Astrocyte of the cerebellum (primary cell): ENCODE results near the gene KLF7.
A peak's percentile ranks its signal among the peaks of the same experiment; 100 is the strongest.

Experiments used
- DNase-seq: peaks from one replicate; pipeline ENCODE4 v3.0.0-alpha.2; 2011; ENCODE audit warnings: low read depth
- H3K4me3 ChIP-seq: 2 replicates; pipeline ENCODE4 v1.5.1; 2011; ENCODE audit warnings: mild to moderate bottlenecking, low read depth, low read length, moderate library complexity
- in situ Hi-C: cut with HindIII; loops from 2 replicates; pipeline ENCODE4 v1.10.0; 2017; ENCODE audit warnings: low sequenced_read_pairs
- TF ChIP-seq, protein P1 (sequence below): IDR thresholded peaks from 2 replicates; pipeline ENCODE4 v1.5.1; 2012; ENCODE audit warnings: low read length, low read depth, moderate library complexity, mild to moderate bottlenecking; ENCODE audit errors: missing control alignments

Gene KLF7

DNA sequence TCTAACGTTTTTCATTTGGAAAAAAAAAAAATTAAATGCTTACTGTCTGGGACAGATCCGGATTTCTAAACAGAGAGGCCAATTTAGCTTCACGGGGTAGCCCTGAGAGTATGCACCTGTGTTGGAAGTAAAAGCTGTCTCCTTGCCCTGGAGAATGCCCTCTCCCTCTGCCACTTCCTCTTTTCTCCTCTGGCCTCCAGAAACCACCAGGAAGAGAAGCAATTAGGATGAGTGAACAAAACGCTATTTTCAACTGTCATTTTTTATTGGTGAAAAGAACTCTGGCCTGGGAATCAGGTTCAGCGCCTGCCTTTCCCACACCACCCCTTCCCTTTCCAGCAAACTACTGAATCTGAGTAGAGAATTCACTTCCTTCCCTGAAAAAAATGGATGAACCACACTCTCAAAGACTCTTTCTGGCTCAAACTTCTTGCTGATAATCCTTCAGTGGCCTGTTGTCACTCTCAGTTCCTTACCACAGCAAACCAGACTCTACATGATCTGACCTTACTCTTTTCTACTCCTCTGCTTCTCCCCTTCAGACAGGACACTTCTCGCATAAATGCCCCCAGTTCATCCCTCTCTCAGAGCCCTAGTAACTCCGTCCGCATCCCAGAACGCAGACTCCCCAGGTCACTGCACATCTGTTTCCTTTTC lies 29.8 kb downstream of the KLF7 start:
- no peak overlapping the region for H3K4me3 ChIP-seq
- in situ Hi-C loops = no loop called here
- TF ChIP-seq, protein P1, sequence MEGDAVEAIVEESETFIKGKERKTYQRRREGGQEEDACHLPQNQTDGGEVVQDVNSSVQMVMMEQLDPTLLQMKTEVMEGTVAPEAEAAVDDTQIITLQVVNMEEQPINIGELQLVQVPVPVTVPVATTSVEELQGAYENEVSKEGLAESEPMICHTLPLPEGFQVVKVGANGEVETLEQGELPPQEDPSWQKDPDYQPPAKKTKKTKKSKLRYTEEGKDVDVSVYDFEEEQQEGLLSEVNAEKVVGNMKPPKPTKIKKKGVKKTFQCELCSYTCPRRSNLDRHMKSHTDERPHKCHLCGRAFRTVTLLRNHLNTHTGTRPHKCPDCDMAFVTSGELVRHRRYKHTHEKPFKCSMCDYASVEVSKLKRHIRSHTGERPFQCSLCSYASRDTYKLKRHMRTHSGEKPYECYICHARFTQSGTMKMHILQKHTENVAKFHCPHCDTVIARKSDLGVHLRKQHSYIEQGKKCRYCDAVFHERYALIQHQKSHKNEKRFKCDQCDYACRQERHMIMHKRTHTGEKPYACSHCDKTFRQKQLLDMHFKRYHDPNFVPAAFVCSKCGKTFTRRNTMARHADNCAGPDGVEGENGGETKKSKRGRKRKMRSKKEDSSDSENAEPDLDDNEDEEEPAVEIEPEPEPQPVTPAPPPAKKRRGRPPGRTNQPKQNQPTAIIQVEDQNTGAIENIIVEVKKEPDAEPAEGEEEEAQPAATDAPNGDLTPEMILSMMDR = no peak
- no peak for DNase-seq

DNA sequence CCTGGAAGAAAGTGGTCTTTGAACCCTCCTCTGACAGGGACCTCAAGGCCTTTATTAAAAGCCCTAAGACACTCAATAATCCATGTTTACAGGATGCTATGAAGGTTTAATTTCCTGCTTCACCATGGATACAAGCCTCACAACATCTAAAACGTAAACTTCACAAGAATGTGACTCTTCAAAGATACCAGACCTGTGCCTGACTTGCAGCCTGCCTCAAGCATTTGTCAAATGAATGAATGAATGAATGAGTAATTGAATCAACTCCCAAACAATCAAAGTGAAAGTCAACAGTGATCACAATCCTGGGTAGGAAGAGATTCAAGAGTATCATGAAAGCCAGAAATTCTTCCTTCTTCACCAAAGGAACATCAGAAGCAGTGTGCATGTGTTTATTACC lies 30.4 kb downstream of the KLF7 start:
- no peak for DNase-seq
- TF ChIP-seq, protein P1 = no peak
- H3K4me3 ChIP-seq = no peak overlapping the region
- in situ Hi-C loops = no loop called here

GRCh38 chr2:207133820-207134519 lies 31.8 kb downstream of the KLF7 start:
- H3K4me3 ChIP-seq = no peak overlapping the region
- in situ Hi-C loops = no loop called here
- TF ChIP-seq, protein P1 = no peak
- peak; percentile 60 for DNase-seq

DNA sequence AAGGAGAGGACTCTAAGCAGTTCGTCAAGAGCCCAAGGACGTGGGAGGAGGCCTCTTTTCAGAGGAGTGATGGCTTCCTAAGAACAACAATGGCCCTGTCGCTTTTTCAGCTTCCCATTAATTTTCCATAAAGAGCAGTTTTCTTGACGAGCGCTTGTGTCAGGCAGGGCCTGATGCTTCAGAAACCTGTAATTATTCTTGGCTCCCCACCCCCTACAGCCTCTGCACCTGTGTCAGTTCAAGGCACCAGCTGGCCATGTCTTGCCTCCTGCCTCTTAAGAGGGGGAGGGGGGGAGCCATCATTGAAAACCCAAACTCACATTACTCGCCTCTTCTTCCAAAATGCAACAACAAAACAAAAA lies 32.3 kb downstream of the KLF7 start:
- no peak overlapping the region for H3K4me3 ChIP-seq
- no peak for DNase-seq
- in situ Hi-C loops = no loop called here
- TF ChIP-seq, protein P1 = no peak

DNA sequence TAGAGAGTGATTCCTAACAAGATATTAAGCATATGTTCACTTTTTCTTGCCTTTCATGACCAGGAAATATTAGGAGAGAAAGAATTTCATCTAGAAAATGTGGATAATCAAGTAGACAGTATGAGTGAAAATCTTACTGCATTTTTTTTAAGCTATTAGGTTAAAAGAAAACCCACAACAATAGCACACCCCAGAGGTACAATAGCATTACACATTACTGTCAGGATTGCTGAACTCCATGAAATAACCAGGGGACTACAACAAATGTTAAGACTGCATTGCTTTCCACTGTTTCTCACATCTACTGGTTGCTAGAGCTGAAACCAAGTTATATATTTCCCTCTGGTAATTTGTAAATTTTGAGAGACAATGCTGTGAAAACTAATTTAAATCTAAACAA lies 33.7 kb downstream of the KLF7 start:
- in situ Hi-C loops = no loop called here
- no peak for DNase-seq
- TF ChIP-seq, protein P1 = no peak
- H3K4me3 ChIP-seq = no peak overlapping the region

- no peak overlapping the region for H3K4me3 ChIP-seq
- TF ChIP-seq, protein P1 = no peak
- DNase-seq = no peak
- in situ Hi-C loops = no loop called here
These were observed 34.2 kb downstream of the KLF7 start for GRCh38 chr2:207131594-207131993.
